ENCODE data around the gene ZNF74.

GRCh38 chr22:20395181-20395906 is 1.4 kb downstream of the ZNF74 start:
- TF ChIP-seq, protein P1, sequence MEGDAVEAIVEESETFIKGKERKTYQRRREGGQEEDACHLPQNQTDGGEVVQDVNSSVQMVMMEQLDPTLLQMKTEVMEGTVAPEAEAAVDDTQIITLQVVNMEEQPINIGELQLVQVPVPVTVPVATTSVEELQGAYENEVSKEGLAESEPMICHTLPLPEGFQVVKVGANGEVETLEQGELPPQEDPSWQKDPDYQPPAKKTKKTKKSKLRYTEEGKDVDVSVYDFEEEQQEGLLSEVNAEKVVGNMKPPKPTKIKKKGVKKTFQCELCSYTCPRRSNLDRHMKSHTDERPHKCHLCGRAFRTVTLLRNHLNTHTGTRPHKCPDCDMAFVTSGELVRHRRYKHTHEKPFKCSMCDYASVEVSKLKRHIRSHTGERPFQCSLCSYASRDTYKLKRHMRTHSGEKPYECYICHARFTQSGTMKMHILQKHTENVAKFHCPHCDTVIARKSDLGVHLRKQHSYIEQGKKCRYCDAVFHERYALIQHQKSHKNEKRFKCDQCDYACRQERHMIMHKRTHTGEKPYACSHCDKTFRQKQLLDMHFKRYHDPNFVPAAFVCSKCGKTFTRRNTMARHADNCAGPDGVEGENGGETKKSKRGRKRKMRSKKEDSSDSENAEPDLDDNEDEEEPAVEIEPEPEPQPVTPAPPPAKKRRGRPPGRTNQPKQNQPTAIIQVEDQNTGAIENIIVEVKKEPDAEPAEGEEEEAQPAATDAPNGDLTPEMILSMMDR (IDR thresholded peaks at IDR 0.05), result no peak
- no peak for TF ChIP-seq ZFX (IDR thresholded peaks at IDR 0.05; ENCODE audit: borderline replicate concordance)

All from 22Rv1 (cell line).